HEK293 (cell line): ENCODE data around the gene SLC9C1.

Source experiments
- CTCF ChIA-PET: fragments of 350-600 bp; formaldehyde crosslinking; extraction: SDS; loops from one replicate; lab custom pipeline; 2021; ENCODE audit warnings: antibody characterized with exemption; lab: Yijun Ruan, JAX
- POLR2A ChIA-PET: fragments of 300-600 bp; formaldehyde crosslinking; extraction: SDS; loops from one replicate; lab custom pipeline; 2020; ENCODE audit warnings: antibody characterized with exemption, inconsistent platforms; lab: Yijun Ruan, JAX
- H3K27ac ChIP-seq: fragments of 200-500 bp; sonication (Bioruptor generic); 2 replicates; pipeline ENCODE4 v1.5.1; 2014; ENCODE audit warnings: low read depth, low read length, control low read depth, inconsistent platforms; ENCODE audit errors: extremely low read depth
- H3K36me3 ChIP-seq, 2 experiments: fragments of 200-500 bp in 1 of 2; sonication (Bioruptor generic) in 1 of 2; 1 replicate in 1 of 2; 2 replicates in 1 of 2; pipeline ENCODE4 v1.5.1; 2014 to 2017; ENCODE audit warnings: inconsistent platforms in 2 of 2, low read length in 2 of 2; ENCODE audit not compliant: control insufficient read depth in 2 of 2, insufficient read depth in 1 of 2
- H3K4me1 ChIP-seq: fragments of 200-500 bp; sonication (Bioruptor generic); 2 replicates; pipeline ENCODE4 v1.5.1; 2014; ENCODE audit warnings: mild to moderate bottlenecking, low read length, inconsistent platforms; ENCODE audit not compliant: control insufficient read depth, insufficient read depth
- H3K4me3 ChIP-seq: 2 replicates; pipeline ENCODE4 v1.5.1; 2011; ENCODE audit warnings: low read depth, mild to moderate bottlenecking, control low read depth, low read length, moderate library complexity
- H3K9me3 ChIP-seq: fragments of 200-500 bp; sonication (Bioruptor generic); 2 replicates; pipeline ENCODE4 v1.5.1; 2014; ENCODE audit warnings: low read depth, low read length, inconsistent platforms; ENCODE audit not compliant: control insufficient read depth, insufficient read depth
- FEZF1 ChIP-seq: fragments of 450-650 bp; formaldehyde crosslinking; IDR thresholded peaks from 2 replicates; pipeline ENCODE4 v1.5.1; 2016; ENCODE audit warnings: missing biosample characterization, missing genetic modification characterization
- HOXA7 ChIP-seq: sonication (generic); formaldehyde crosslinking; IDR thresholded peaks from 2 replicates; pipeline ENCODE4 v1.8.1; 2022; ENCODE audit warnings: missing genetic modification reagents, borderline replicate concordance
- MEIS1 ChIP-seq: sonication (generic); formaldehyde crosslinking; IDR thresholded peaks from 2 replicates; pipeline ENCODE4 v1.8.1; 2022; ENCODE audit warnings: missing genetic modification reagents, mild to moderate bottlenecking, borderline replicate concordance
- REST ChIP-seq: fragments of 450-650 bp; formaldehyde crosslinking; IDR thresholded peaks from 2 replicates; pipeline ENCODE4 v1.5.1; 2016; ENCODE audit warnings: missing biosample characterization, missing genetic modification characterization
- ZFP37 ChIP-seq: fragments of 450-650 bp; formaldehyde crosslinking; IDR thresholded peaks from 2 replicates; pipeline ENCODE4 v1.5.1; 2016; ENCODE audit warnings: missing biosample characterization, missing genetic modification characterization
- ZNF121 ChIP-seq: fragments of 450-650 bp; formaldehyde crosslinking; IDR thresholded peaks from 2 replicates; pipeline ENCODE4 v1.5.1; 2016; ENCODE audit warnings: missing biosample characterization, missing genetic modification characterization
- ZNF138 ChIP-seq: fragments of 450-650 bp; formaldehyde crosslinking; IDR thresholded peaks from 2 replicates; pipeline ENCODE4 v1.5.1; 2016; ENCODE audit warnings: missing biosample characterization, missing genetic modification characterization, borderline replicate concordance
- ZNF302 ChIP-seq: fragments of 450-650 bp; formaldehyde crosslinking; IDR thresholded peaks from 2 replicates; pipeline ENCODE4 v1.5.1; 2016; ENCODE audit warnings: missing biosample characterization, missing genetic modification characterization, low read depth
- ZNF37A ChIP-seq: fragments of 450-650 bp; IDR thresholded peaks from 2 replicates; pipeline ENCODE4 v1.5.1; 2018; ENCODE audit warnings: missing biosample characterization, missing genetic modification characterization
- ZNF423 ChIP-seq: fragments of 450-650 bp; formaldehyde crosslinking; IDR thresholded peaks from 2 replicates; pipeline ENCODE4 v1.5.1; 2016; ENCODE audit warnings: missing biosample characterization, missing genetic modification characterization
- ZNF510 ChIP-seq: fragments of 450-650 bp; formaldehyde crosslinking; IDR thresholded peaks from 2 replicates; pipeline ENCODE4 v1.5.1; 2018; ENCODE audit warnings: mild to moderate bottlenecking, missing genetic modification characterization, missing biosample characterization; ENCODE audit not compliant: insufficient replicate concordance
- ZNF521 ChIP-seq: fragments of 450-650 bp; formaldehyde crosslinking; IDR thresholded peaks from 2 replicates; pipeline ENCODE4 v1.5.1; 2017; ENCODE audit warnings: missing biosample characterization, mild to moderate bottlenecking, missing genetic modification characterization
- ZNF664 ChIP-seq: fragments of 450-650 bp; formaldehyde crosslinking; IDR thresholded peaks from 2 replicates; pipeline ENCODE4 v1.5.1; 2016; ENCODE audit warnings: missing biosample characterization, missing genetic modification characterization
- ZNF670 ChIP-seq: fragments of 450-650 bp; formaldehyde crosslinking; IDR thresholded peaks from 2 replicates; pipeline ENCODE4 v1.5.1; 2016; ENCODE audit warnings: missing biosample characterization, missing genetic modification characterization, low read depth
- ZNF677 ChIP-seq: fragments of 450-650 bp; IDR thresholded peaks from 2 replicates; pipeline ENCODE4 v1.5.0; 2018; ENCODE audit warnings: missing biosample characterization, mild to moderate bottlenecking, missing genetic modification characterization, moderate library complexity
- ZNF837 ChIP-seq: fragments of 450-650 bp; formaldehyde crosslinking; IDR thresholded peaks from 2 replicates; pipeline ENCODE4 v1.5.1; 2016; ENCODE audit warnings: missing biosample characterization, missing genetic modification characterization
- TF ChIP-seq, protein P1 (sequence below): fragments of 450-650 bp; formaldehyde crosslinking; IDR thresholded peaks from 2 replicates; pipeline ENCODE4 v1.5.1; 2017; ENCODE audit warnings: missing biosample characterization, missing genetic modification characterization
- TF ChIP-seq, protein P2 (sequence below): fragments of 450-650 bp; formaldehyde crosslinking; IDR thresholded peaks from 2 replicates; pipeline ENCODE4 v1.5.1; 2016; ENCODE audit warnings: missing biosample characterization, missing genetic modification characterization
- TF ChIP-seq, protein P3 (sequence below): fragments of 450-650 bp; formaldehyde crosslinking; IDR thresholded peaks from 2 replicates; pipeline ENCODE4 v1.5.1; 2016; ENCODE audit warnings: missing biosample characterization, missing genetic modification characterization

The SLC9C1 gene

GRCh38 chr3:112175037-112175436 lies 119.0 kb downstream of the SLC9C1 start (continued):
- TF ChIP-seq REST (tag by site-specific recombination) = no peak
- TF ChIP-seq, all 188 proteins: peak for 0

DNA sequence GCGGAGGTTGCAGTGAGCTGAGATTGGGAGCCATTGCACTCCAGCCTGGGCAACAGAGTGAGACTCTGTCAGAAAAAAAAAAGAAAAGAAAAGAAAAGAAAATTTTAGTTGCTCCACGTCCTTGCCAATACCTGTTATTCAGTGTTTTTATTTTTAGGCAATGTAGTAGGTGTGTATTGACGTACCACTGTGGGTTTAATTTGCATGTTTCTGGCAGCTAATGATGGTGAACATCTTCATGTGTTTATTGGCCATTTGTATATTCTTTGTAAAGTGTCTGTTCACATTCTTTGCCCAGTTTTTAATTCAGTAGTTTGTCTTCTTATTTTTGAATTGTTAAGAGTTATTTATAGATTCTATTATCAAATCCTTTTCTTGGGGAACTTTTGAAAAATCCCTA lies 122.9 kb downstream of the SLC9C1 start:
- H3K4me3 ChIP-seq = no peak overlapping the region
- no peaks in the 10 kb centered on the region for H3K9me3 ChIP-seq
- ChIA-PET CTCF (no interaction called here), POLR2A (no interaction called here)
- H3K36me3 ChIP-seq = no peaks in the 10 kb centered on the region
- no peaks in the 10 kb centered on the region for H3K4me1 ChIP-seq
- no peak overlapping the region for H3K27ac ChIP-seq
- TF ChIP-seq HOXA7 (CRISPR knock-in tag) = no peak
- no peak for TF ChIP-seq ZNF521 (tag by site-specific recombination)
- TF ChIP-seq ZNF837 (tag by site-specific recombination) = no peak

DNA sequence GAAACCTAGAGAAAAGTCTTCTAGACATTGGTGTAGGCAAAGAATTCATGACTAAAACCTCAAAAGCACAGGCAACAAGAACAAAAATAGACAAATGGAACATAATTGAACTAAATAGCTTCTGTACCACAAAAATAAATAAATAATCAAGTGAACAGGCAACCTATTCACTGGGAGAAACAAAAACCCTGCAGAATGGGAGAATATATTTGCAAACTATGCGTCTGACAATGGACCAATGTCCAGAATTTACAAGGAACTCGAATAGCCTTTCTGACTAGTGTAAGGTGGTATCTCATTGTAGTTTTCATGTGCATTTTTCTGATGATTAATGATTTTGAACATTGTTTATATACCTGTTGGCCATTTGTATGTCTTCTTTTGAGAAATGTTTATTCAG lies 124.0 kb downstream of the SLC9C1 start:
- ChIA-PET CTCF (no interaction called here), POLR2A (no interaction called here)
- no peaks in the 10 kb centered on the region for H3K36me3 ChIP-seq
- no peaks in the 10 kb centered on the region for H3K9me3 ChIP-seq
- H3K4me1 ChIP-seq = no peaks in the 10 kb centered on the region
- no peak overlapping the region for H3K27ac ChIP-seq
- no peak overlapping the region for H3K4me3 ChIP-seq
- TF ChIP-seq ZFP37 (tag by site-specific recombination) (no peak), ZNF510 (tag by site-specific recombination) (no peak), ZNF37A (no peak)
- TF ChIP-seq, protein P1, sequence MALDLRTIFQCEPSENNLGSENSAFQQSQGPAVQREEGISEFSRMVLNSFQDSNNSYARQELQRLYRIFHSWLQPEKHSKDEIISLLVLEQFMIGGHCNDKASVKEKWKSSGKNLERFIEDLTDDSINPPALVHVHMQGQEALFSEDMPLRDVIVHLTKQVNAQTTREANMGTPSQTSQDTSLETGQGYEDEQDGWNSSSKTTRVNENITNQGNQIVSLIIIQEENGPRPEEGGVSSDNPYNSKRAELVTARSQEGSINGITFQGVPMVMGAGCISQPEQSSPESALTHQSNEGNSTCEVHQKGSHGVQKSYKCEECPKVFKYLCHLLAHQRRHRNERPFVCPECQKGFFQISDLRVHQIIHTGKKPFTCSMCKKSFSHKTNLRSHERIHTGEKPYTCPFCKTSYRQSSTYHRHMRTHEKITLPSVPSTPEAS (tag by site-specific recombination) = no peak
- TF ChIP-seq, all 188 proteins: peak for 0

DNA sequence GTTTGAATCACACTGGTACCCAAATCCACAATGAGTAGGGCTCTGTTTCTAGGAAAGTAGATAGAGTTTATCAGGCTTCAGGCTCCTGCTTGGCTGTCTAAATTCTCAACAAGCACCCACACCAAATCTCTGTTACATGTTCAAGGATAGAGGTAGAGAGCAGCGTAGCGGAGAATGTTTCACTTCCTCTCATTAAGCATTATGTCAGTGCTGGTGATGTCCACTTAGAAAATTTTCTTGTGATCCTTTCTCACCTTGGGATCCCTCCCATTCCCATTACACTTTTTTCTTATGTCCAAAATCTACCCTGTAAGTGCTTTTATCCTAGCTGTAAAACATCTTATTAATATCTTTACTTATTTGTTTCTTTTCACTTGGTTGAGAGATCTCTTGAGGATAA lies 126.3 kb downstream of the SLC9C1 start:
- POLR2A ChIA-PET = no interaction called here
- CTCF ChIA-PET = no interaction called here
- Histone ChIP-seq H3K36me3 (no peaks in the 10 kb centered on the region), H3K4me3 (no peak overlapping the region), H3K27ac (no peak overlapping the region), H3K4me1 (no peaks in the 10 kb centered on the region), H3K9me3 (no peaks in the 10 kb centered on the region)
- TF ChIP-seq ZNF664 (tag by site-specific recombination) (no peak), ZNF121 (tag by site-specific recombination) (no peak), ZNF677 (no peak), ZNF423 (tag by site-specific recombination) (no peak), FEZF1 (tag by site-specific recombination) (no peak), ZNF138 (tag by site-specific recombination) (no peak), MEIS1 (CRISPR knock-in tag) (no peak), ZNF670 (tag by site-specific recombination) (no peak), ZNF302 (tag by site-specific recombination) (no peak)
- TF ChIP-seq, protein P2, sequence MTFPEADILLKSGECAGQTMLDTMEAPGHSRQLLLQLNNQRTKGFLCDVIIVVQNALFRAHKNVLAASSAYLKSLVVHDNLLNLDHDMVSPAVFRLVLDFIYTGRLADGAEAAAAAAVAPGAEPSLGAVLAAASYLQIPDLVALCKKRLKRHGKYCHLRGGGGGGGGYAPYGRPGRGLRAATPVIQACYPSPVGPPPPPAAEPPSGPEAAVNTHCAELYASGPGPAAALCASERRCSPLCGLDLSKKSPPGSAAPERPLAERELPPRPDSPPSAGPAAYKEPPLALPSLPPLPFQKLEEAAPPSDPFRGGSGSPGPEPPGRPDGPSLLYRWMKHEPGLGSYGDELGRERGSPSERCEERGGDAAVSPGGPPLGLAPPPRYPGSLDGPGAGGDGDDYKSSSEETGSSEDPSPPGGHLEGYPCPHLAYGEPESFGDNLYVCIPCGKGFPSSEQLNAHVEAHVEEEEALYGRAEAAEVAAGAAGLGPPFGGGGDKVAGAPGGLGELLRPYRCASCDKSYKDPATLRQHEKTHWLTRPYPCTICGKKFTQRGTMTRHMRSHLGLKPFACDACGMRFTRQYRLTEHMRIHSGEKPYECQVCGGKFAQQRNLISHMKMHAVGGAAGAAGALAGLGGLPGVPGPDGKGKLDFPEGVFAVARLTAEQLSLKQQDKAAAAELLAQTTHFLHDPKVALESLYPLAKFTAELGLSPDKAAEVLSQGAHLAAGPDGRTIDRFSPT (tag by site-specific recombination) = no peak
- TF ChIP-seq, protein P3, sequence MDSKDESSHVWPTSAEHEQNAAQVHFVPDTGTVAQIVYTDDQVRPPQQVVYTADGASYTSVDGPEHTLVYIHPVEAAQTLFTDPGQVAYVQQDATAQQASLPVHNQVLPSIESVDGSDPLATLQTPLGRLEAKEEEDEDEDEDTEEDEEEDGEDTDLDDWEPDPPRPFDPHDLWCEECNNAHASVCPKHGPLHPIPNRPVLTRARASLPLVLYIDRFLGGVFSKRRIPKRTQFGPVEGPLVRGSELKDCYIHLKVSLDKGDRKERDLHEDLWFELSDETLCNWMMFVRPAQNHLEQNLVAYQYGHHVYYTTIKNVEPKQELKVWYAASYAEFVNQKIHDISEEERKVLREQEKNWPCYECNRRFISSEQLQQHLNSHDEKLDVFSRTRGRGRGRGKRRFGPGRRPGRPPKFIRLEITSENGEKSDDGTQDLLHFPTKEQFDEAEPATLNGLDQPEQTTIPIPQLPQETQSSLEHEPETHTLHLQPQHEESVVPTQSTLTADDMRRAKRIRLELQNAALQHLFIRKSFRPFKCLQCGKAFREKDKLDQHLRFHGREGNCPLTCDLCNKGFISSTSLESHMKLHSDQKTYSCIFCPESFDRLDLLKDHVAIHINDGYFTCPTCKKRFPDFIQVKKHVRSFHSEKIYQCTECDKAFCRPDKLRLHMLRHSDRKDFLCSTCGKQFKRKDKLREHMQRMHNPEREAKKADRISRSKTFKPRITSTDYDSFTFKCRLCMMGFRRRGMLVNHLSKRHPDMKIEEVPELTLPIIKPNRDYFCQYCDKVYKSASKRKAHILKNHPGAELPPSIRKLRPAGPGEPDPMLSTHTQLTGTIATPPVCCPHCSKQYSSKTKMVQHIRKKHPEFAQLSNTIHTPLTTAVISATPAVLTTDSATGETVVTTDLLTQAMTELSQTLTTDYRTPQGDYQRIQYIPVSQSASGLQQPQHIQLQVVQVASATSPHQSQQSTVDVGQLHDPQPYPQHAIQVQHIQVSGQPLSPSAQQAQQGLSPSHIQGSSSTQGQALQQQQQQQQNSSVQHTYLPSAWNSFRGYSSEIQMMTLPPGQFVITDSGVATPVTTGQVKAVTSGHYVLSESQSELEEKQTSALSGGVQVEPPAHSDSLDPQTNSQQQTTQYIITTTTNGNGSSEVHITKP (tag by site-specific recombination) = no peak
